ENCODE results near the gene ATG5. TPM values are rescaled to one million over a fixed set of nuclear protein-coding genes. Genes with fewer than 3 reads are reported as not detected.

The ATG5 gene
- total and polyA plus RNA-seq, 2 experiments from 2014 or later, result 31.6 to 48.2 TPM

GRCh38 chr6:106199331-106199730 lies 126.2 kb downstream of the ATG5 start:
- no peak overlapping the region for H3K27ac ChIP-seq (ENCODE audit: low read depth)
- no peak for ATAC-seq
- H4K20me1 ChIP-seq (replicated peaks; ENCODE audit: insufficient read depth), result no peaks in the 10 kb centered on the region

GRCh38 chr6:106197441-106197840 lies 128.1 kb downstream of the ATG5 start:
- Histone ChIP-seq H3K27me3 (ENCODE audit: insufficient read depth) (no peaks in the 10 kb centered on the region), H3K27ac (ENCODE audit: low read depth) (no peak overlapping the region), H3K36me3 (ENCODE audit: insufficient read depth) (0 out of 2 replicates have a peak, but pooled peaks cover 3% of the 10 kb centered on the region), H2AFZ (no peak overlapping the region), H3K4me1 (ENCODE audit: insufficient read depth) (peaks cover 11% of the 10 kb centered on the region), H3F3A (replicated peaks; ENCODE audit: low read depth) (no peaks in the 10 kb centered on the region), H3K4me2 (no peak overlapping the region), H4K20me1 (replicated peaks; ENCODE audit: insufficient read depth) (no peaks in the 10 kb centered on the region), H3K9me2 (ENCODE audit: insufficient read depth) (no peaks in the 10 kb centered on the region), H3K79me2 (replicated peaks; ENCODE audit: insufficient read depth) (no peaks in the 10 kb centered on the region), H3K4me3 (no peak overlapping the region)
- no peak for TF ChIP-seq CTCF (conservative IDR thresholded peaks at IDR 0.05; ENCODE audit: low read depth in 2 of 2)
- TF ChIP-seq JUNB (IDR thresholded peaks at IDR 0.05; ENCODE audit: unreplicated experiment), result no peak
- no peak; the same call in 2 of the 3 replicates for ATAC-seq
- no peak for DNase-seq (ENCODE audit: low spot score)
- H3K27ac Mint-ChIP-seq, result no peak overlapping the region
- H3K27me3 Mint-ChIP-seq (ENCODE audit: insufficient read depth, low read depth, poor library complexity), result peaks cover 3% of the 10 kb centered on the region
- H3K4me3 Mint-ChIP-seq, result no peak overlapping the region
- no peaks in the 10 kb centered on the region for H3K9me3 Mint-ChIP-seq
- H3K36me3 Mint-ChIP-seq (ENCODE audit: low read depth), result peaks cover 2% of the 10 kb centered on the region; the same call in 1 of the 3 replicates
- H3K4me1 Mint-ChIP-seq, result peaks cover 27% of the 10 kb centered on the region

More at GRCh38 chr6:106199331-106199730, 126.2 kb downstream of the ATG5 start:
- Mint-ChIP-seq H3K4me3 (no peak overlapping the region), H3K9me3 (no peaks in the 10 kb centered on the region), H3K27ac (no peak overlapping the region), H3K36me3 (ENCODE audit: low read depth) (peaks cover 2% of the 10 kb centered on the region; the same call in 1 of the 3 replicates), H3K4me1 (peaks cover 23% of the 10 kb centered on the region), H3K27me3 (ENCODE audit: insufficient read depth, low read depth, poor library complexity) (peaks cover 3% of the 10 kb centered on the region)
- H3K27me3 ChIP-seq (ENCODE audit: insufficient read depth), result no peaks in the 10 kb centered on the region
- H3K9me2 ChIP-seq (ENCODE audit: insufficient read depth), result no peaks in the 10 kb centered on the region
- no peak for TF ChIP-seq ZNF331 (CRISPR knock-in tag; IDR thresholded peaks at IDR 0.05; ENCODE audit: low read depth)
- no peak for TF ChIP-seq ETS1 (IDR thresholded peaks at IDR 0.05)
- TF ChIP-seq STAT1 (IDR thresholded peaks at IDR 0.05; ENCODE audit: unreplicated experiment), result no peak
- no peak for TF ChIP-seq CREB1 (CRISPR knock-in tag; IDR thresholded peaks at IDR 0.05; ENCODE audit: low read depth)
- no peak overlapping the region for H3K4me3 ChIP-seq
- H3K36me3 ChIP-seq (ENCODE audit: insufficient read depth), result no peaks in the 10 kb centered on the region
- no peak for DNase-seq (ENCODE audit: low spot score)
- H3K79me2 ChIP-seq (replicated peaks; ENCODE audit: insufficient read depth), result 0 out of 2 replicates have a peak, but pooled peaks cover 4% of the 10 kb centered on the region
- peaks cover 11% of the 10 kb centered on the region for H3K4me1 ChIP-seq (ENCODE audit: insufficient read depth)
- no peak overlapping the region for H2AFZ ChIP-seq
- H3K4me2 ChIP-seq, result no peak overlapping the region
- H3F3A ChIP-seq (replicated peaks; ENCODE audit: low read depth), result no peaks in the 10 kb centered on the region
